ENCODE results near the gene NETO1. TPM values are rescaled to one million over a fixed set of nuclear protein-coding genes. Genes with fewer than 3 reads are reported as not detected.

NETO1 gene
- total RNA-seq, 1 donor from 2014 or later = 19.8 TPM

GRCh38 chr18:72834731-72835130 is 33.1 kb downstream of the NETO1 start:
- Histone ChIP-seq H3K27ac (ENCODE audit: low read depth, low read length) (no peak overlapping the region), H2AFZ (ENCODE audit: low read depth, low read length) (no peak overlapping the region), H3K4me3 (ENCODE audit: insufficient read depth, low read depth, low read length) (no peak overlapping the region), H3K79me2 (ENCODE audit: insufficient read depth, low read length) (no peaks in the 10 kb centered on the region), H3K27me3 (ENCODE audit: insufficient read depth, low read length) (no peaks in the 10 kb centered on the region), H4K20me1 (ENCODE audit: insufficient read depth, low read length) (no peaks in the 10 kb centered on the region), H3K4me1 (ENCODE audit: insufficient read depth, low read length) (no peaks in the 10 kb centered on the region), H3K4me2 (ENCODE audit: low read length) (no peak overlapping the region), H3K9ac (ENCODE audit: low read length) (no peak overlapping the region), H3K9me3 (ENCODE audit: insufficient read depth, low read depth, low read length) (no peaks in the 10 kb centered on the region), H3K36me3 (ENCODE audit: insufficient read depth, low read length) (no peaks in the 10 kb centered on the region)
- FAIRE-seq (no peak), DNase-seq (ENCODE audit: low read depth) (no peak)
- Mint-ChIP-seq H3K4me3 (ENCODE audit: unreplicated experiment) (no peak overlapping the region), H3K27me3 (ENCODE audit: low read depth, unreplicated experiment) (no peaks in the 10 kb centered on the region), H3K9me3 (ENCODE audit: unreplicated experiment) (no peaks in the 10 kb centered on the region), H3K4me1 (ENCODE audit: low read depth, unreplicated experiment) (peaks cover 8% of the 10 kb centered on the region), H3K36me3 (ENCODE audit: low read depth, unreplicated experiment) (peaks cover 6% of the 10 kb centered on the region), H3K27ac (ENCODE audit: unreplicated experiment) (no peak overlapping the region)
- TF ChIP-seq EZH2 (IDR thresholded peaks at IDR 0.05; ENCODE audit: insufficient read depth, low read length) = no peak

GRCh38 chr18:72833471-72833870 is 34.3 kb downstream of the NETO1 start:
- Histone ChIP-seq H3K79me2 (ENCODE audit: insufficient read depth, low read length) (no peaks in the 10 kb centered on the region), H3K27me3 (ENCODE audit: insufficient read depth, low read length) (no peaks in the 10 kb centered on the region), H3K36me3 (ENCODE audit: insufficient read depth, low read length) (no peaks in the 10 kb centered on the region), H3K9ac (ENCODE audit: low read length) (peak overlapping the region; percentile 6), H2AFZ (ENCODE audit: low read depth, low read length) (no peak overlapping the region), H3K4me2 (ENCODE audit: low read length) (peak overlapping the region; percentile 36), H3K4me1 (ENCODE audit: insufficient read depth, low read length) (no peaks in the 10 kb centered on the region), H3K9me3 (ENCODE audit: insufficient read depth, low read depth, low read length) (no peaks in the 10 kb centered on the region), H3K27ac (ENCODE audit: low read depth, low read length) (peak overlapping the region; percentile 52), H3K4me3 (ENCODE audit: insufficient read depth, low read depth, low read length) (no peak overlapping the region), H4K20me1 (ENCODE audit: insufficient read depth, low read length) (no peaks in the 10 kb centered on the region)
- Mint-ChIP-seq H3K4me3 (ENCODE audit: unreplicated experiment) (no peak overlapping the region), H3K27ac (ENCODE audit: unreplicated experiment) (peak overlapping the region; percentile 84), H3K4me1 (ENCODE audit: low read depth, unreplicated experiment) (peaks cover 8% of the 10 kb centered on the region), H3K27me3 (ENCODE audit: low read depth, unreplicated experiment) (no peaks in the 10 kb centered on the region), H3K9me3 (ENCODE audit: unreplicated experiment) (no peaks in the 10 kb centered on the region), H3K36me3 (ENCODE audit: low read depth, unreplicated experiment) (peaks cover 6% of the 10 kb centered on the region)
- FAIRE-seq (no peak), DNase-seq (ENCODE audit: low read depth) (peak; percentile 37)
- TF ChIP-seq CTCF (IDR thresholded peaks at IDR 0.05; ENCODE audit: insufficient read depth, low read depth, low read length) (no peak), EZH2 (IDR thresholded peaks at IDR 0.05; ENCODE audit: insufficient read depth, low read length) (no peak)

- H3K4me1 ChIP-seq (ENCODE audit: insufficient read depth, low read length) = no peaks in the 10 kb centered on the region
- H3K27ac ChIP-seq (ENCODE audit: low read depth, low read length) = no peak overlapping the region
- H4K20me1 ChIP-seq (ENCODE audit: insufficient read depth, low read length) = no peaks in the 10 kb centered on the region
- no peak overlapping the region for H3K4me3 ChIP-seq (ENCODE audit: insufficient read depth, low read depth, low read length)
- H3K36me3 Mint-ChIP-seq (ENCODE audit: low read depth, unreplicated experiment) = peaks cover 4% of the 10 kb centered on the region
- no peak overlapping the region for H3K27ac Mint-ChIP-seq (ENCODE audit: unreplicated experiment)
- H3K9me3 ChIP-seq (ENCODE audit: insufficient read depth, low read depth, low read length) = no peaks in the 10 kb centered on the region
- no peak overlapping the region for H2AFZ ChIP-seq (ENCODE audit: low read depth, low read length)
- no peaks in the 10 kb centered on the region for H3K27me3 ChIP-seq (ENCODE audit: insufficient read depth, low read length)
- H3K9me3 Mint-ChIP-seq (ENCODE audit: unreplicated experiment) = no peaks in the 10 kb centered on the region
- no peak overlapping the region for H3K4me3 Mint-ChIP-seq (ENCODE audit: unreplicated experiment)
- H3K27me3 Mint-ChIP-seq (ENCODE audit: low read depth, unreplicated experiment) = no peaks in the 10 kb centered on the region
- TF ChIP-seq CTCF (IDR thresholded peaks at IDR 0.05; ENCODE audit: insufficient read depth, low read depth, low read length) (no peak), EZH2 (IDR thresholded peaks at IDR 0.05; ENCODE audit: insufficient read depth, low read length) (no peak)
- H3K36me3 ChIP-seq (ENCODE audit: insufficient read depth, low read length) = no peaks in the 10 kb centered on the region
- no peak for FAIRE-seq
- DNase-seq (ENCODE audit: low read depth) = peak; percentile 18
- no peak overlapping the region for H3K4me2 ChIP-seq (ENCODE audit: low read length)
- H3K4me1 Mint-ChIP-seq (ENCODE audit: low read depth, unreplicated experiment) = peaks cover 8% of the 10 kb centered on the region
- no peak overlapping the region for H3K9ac ChIP-seq (ENCODE audit: low read length)
- no peaks in the 10 kb centered on the region for H3K79me2 ChIP-seq (ENCODE audit: insufficient read depth, low read length)
These were observed 37.7 kb downstream of the NETO1 start for GRCh38 chr18:72830109-72830508.

All from astrocyte (in vitro differentiated cells and primary cell).